HUES64 (cell line): ENCODE measurements around the gene NAA80. TPM values are rescaled to one million over a fixed set of nuclear protein-coding genes. Genes with fewer than 3 reads are reported as not detected.

Experiments used
- H3K27ac ChIP-seq: 2 replicates; pipeline ENCODE4 v1.7.0; 2013; ENCODE audit warnings: low read depth, low read length, inconsistent platforms
- H3K27me3 ChIP-seq: 2 replicates; pipeline ENCODE4 v1.6.1; 2013; ENCODE audit warnings: mild to moderate bottlenecking, low read length; ENCODE audit not compliant: insufficient read depth
- H3K36me3 ChIP-seq: 2 replicates; pipeline ENCODE4 v1.6.1; 2013; ENCODE audit warnings: mild to moderate bottlenecking, low read length; ENCODE audit not compliant: insufficient read depth
- H3K4me1 ChIP-seq: 2 replicates; pipeline ENCODE4 v1.6.1; 2013; ENCODE audit warnings: mild to moderate bottlenecking, low read length, moderate library complexity; ENCODE audit not compliant: insufficient read depth
- H3K4me3 ChIP-seq: 2 replicates; pipeline ENCODE4 v1.5.1; 2013; ENCODE audit warnings: mild to moderate bottlenecking, low read length, moderate library complexity
- H3K9ac ChIP-seq: 2 replicates; pipeline ENCODE4 v1.6.1; 2013; ENCODE audit warnings: mild to moderate bottlenecking, low read depth, low read length
- H3K9me3 ChIP-seq: 2 replicates; pipeline ENCODE4 v1.6.1; 2013; ENCODE audit warnings: low read depth, low read length; ENCODE audit not compliant: insufficient read depth
- WGBS: fragments of 150-250, 120-280 bp; methylation state at CpG from one replicate; pipeline ENCODE4 v1.1.7; 2013; ENCODE audit warnings: missing lambda C conversion rate; 5-methylcytosine and 5-hydroxymethylcytosine counted together
- polyA plus RNA-seq, 2 experiments: library from polyadenylated mRNA; stranded (reverse); fragments of 50-300 nt; gene quantifications; one replicate each; pipeline ENCODE4 v1.2.3, GENCODE V29; 2013

The NAA80 gene, protein sequence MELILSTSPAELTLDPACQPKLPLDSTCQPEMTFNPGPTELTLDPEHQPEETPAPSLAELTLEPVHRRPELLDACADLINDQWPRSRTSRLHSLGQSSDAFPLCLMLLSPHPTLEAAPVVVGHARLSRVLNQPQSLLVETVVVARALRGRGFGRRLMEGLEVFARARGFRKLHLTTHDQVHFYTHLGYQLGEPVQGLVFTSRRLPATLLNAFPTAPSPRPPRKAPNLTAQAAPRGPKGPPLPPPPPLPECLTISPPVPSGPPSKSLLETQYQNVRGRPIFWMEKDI
- polyA plus RNA-seq (2013, experiment 1 of 2), result 4.2 TPM
- polyA plus RNA-seq (2013, experiment 2 of 2), result 10.5 TPM

DNA sequence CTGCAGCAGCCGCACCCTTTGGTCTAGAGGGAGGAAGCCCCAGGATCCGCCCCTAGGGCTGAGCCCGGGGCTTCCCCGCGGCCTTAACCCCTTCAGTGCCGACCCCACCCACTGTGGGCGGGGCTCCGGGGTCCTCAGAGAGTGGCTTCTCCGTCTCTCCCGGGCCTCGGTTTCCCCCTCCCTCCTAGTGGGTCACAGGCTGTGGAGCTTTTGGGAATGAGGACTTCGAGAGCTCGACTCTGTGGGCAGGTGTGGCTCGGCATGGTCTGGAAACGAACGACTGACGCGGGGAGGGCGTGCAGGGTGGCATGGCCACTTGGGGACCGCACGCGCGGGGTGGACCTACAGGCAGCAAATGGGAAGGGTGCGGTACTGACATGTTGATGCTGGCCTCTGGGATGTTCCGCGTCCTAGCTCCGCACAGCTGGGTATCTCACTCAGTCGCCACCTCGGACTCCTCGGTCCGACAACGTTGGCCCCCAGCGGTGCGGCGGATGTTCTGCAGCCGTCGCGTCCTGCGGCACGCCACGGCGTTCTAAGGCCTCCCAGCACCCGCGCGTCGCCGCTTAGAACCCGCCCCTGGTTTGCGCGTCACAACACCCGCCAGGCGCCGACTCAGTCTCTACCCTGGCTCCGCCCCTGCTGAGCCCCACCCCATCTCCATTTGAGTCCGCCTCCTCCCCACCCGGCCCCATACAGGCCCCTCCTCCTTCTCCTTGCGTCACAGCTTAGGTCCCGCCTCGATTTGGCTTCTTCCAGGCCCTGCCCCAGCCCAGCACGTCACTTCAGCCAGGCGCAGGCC lies at the start of gene NAA80, which contains the start of gene HYAL3:
Gene NAA80 (minus strand): TSS at position 570 of the 802 bp plus-strand sequence. CDS start 1,942 bp downstream, outside the sequence.
Gene HYAL3 (minus strand): TSS at position 570 of the 802 bp plus-strand sequence. CDS start 3,803 bp downstream, outside the sequence.
- no peaks in the 10 kb centered on the region for H3K27me3 ChIP-seq
- under 1% methylated on average over 61 of the region's 61 CpGs for WGBS
- no peaks in the 10 kb centered on the region for H3K36me3 ChIP-seq
- H3K27ac ChIP-seq, result peak within 1 kb of the TSS; percentile 63; the same call in 1 of the 2 replicates
- H3K9me3 ChIP-seq, result no peaks in the 10 kb centered on the region
- H3K4me3 ChIP-seq, result peak within 1 kb of the TSS; percentile 91
- H3K4me1 ChIP-seq, result peaks cover 12% of the 10 kb centered on the region; the same call in 1 of the 2 replicates
- peak within 1 kb of the TSS; percentile 73 for H3K9ac ChIP-seq

DNA sequence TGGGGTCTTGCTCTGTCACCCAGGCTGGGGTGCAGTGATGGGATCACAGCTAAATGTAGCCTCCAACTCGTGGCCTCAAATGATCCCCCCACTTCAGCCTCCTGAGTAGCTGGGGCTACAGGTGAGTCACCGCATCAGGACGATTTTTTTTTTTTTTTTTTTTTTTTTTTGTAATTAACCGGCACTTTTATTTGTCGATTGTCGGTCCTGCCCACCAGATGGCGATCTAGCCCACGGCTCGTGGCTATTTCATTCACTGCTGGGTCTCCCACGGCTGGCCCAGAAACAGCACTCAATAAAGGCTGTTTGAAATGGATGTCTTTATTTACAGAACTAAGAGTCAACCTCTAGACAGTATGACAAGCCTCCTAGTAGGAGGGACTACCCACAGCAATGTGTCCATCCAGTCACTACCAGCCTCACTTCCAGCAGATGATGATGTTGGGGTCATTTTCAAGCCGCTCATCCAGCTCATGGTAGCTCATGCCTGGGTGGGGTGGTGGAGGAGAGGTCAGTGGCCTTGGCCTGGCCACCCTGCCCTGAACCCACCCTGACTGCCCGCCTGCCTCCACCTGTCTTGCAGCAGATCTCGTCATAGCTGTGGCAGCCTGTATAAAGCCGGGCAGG lies 48.1 kb upstream of the NAA80 start:
- Histone ChIP-seq H3K27ac (no peak overlapping the region), H3K27me3 (peaks cover 30% of the 10 kb centered on the region), H3K4me1 (peaks cover 3% of the 10 kb centered on the region; the same call in 1 of the 2 replicates), H3K4me3 (no peak overlapping the region), H3K36me3 (peaks cover 7% of the 10 kb centered on the region), H3K9ac (no peak overlapping the region), H3K9me3 (no peaks in the 10 kb centered on the region)
- WGBS, result 36% methylated on average over 12 of the region's 14 CpGs

DNA sequence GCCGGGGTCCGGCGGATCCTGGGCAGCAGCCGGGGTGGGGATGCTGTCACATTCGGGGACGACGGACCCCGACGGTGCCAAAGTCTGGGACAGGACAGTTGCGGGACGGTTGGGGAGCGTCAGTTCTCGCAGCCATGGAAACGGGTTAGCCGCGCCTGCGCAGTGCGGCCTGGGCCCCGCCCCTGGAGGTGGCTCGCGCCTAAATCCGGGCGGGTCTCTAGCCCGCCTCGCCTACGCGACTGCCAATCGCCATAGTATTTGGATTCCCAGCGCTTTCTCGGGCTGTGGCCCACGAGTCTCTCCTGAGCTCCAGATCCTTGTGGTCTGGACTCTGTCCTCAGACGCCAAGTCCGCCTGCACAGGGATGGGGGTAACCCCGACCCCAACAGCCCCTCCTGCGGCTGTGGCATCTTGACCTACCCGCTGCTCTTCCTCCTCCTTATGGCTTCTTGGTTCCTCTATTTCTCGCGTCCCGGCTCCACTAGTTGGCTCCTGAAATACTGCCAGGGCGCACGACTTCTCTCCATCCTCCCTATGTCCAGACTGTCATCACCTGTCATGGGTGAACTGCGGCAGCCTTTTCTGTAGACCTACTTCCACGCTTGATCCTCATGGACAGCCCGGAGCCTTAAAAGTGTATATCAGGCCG lies 46.5 kb upstream of the NAA80 start, which contains the start of gene ZMYND10:
Gene ZMYND10 (minus strand): TSS at position 147 of the 649 bp plus-strand sequence. CDS start 153 bp downstream, outside the sequence.
- Histone ChIP-seq H3K36me3 (peaks cover 7% of the 10 kb centered on the region), H3K27ac (no peak within 1 kb of the TSS)

DNA sequence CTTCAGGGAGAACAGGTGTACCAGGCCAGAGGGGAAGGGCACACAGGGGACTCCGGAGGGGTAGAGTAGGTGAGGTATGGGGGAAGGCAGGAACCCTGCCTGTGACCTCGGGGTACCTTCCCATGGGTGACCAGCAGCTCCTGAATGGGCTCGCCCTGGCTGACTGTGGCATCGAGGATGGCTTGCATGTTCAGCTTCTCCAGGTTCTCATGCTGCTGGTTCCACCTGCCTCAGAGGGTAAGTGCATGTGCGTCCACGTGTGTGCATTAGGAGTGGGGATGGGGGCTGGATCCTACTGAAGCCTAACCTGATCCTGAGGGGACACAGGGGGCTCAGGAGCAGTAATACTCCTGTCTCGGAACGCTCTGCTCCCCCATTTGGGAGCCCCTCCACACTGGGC lies 45.8 kb upstream of the NAA80 start:
- Histone ChIP-seq H3K4me1 (0 out of 2 replicates have a peak, but pooled peaks cover 2% of the 10 kb centered on the region), H3K4me3 (peak overlapping the region; percentile 56), H3K27ac (no peak overlapping the region), H3K36me3 (peaks cover 7% of the 10 kb centered on the region), H3K9me3 (no peaks in the 10 kb centered on the region), H3K9ac (no peak overlapping the region), H3K27me3 (peaks cover 53% of the 10 kb centered on the region)
- 61% methylated on average over 8 of the region's 8 CpGs for WGBS

More for the DNA sequence above, 46.5 kb upstream of the NAA80 start, which contains the start of gene ZMYND10:
- Histone ChIP-seq H3K4me1 (no peaks in the 10 kb centered on the region), H3K27me3 (peaks cover 46% of the 10 kb centered on the region), H3K9ac (no peak within 1 kb of the TSS; the same call in 1 of the 2 replicates), H3K9me3 (no peaks in the 10 kb centered on the region), H3K4me3 (peak within 1 kb of the TSS; percentile 56)
- WGBS, result 11% methylated on average over 45 of the region's 45 CpGs

DNA sequence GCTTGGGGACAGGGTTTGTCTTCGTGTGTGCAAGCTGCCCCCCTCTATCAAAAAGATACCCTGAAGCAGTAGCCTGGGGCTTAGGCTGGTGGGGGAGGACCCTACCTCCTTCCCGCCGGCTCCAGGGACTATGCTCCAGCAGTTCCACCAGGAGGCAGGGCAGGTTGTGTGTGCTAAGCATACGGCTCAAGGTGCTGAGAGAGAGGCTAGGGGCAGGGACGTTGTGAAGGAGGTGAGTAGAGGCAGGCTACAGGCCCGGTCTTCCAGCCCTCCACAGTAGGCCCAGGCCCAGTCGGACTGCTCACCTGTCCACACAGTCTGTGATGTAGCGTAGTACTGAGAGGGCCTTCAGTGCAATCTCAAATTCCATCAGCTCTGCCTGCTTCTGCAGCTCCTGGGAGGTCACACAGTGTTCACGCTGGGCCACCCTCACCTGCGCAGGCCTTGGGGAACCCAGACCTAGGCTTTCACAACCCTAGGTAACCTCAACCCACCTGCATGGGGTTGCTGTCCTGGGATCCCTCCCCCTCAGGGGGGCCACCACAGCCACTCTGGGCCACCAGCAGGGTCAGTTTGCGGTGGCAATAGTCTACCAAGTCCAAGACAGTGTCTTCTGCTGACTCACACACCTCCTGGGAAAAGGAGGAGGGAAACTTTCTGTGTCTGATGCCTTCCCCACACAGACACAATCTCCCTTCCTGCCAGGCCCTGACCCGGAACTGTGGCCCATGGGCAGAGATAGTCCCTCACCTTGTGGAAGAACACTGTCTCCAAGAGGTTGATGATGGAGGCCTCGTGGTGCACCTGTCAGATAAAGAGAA lies 43.8 kb upstream of the NAA80 start:
- no peaks in the 10 kb centered on the region for H3K36me3 ChIP-seq
- H3K9me3 ChIP-seq, result no peaks in the 10 kb centered on the region
- no peak overlapping the region for H3K4me3 ChIP-seq
- 67% methylated on average over 13 of the region's 13 CpGs for WGBS
- H3K27me3 ChIP-seq, result peaks cover 72% of the 10 kb centered on the region
- H3K9ac ChIP-seq, result no peak overlapping the region
- H3K4me1 ChIP-seq, result 0 out of 2 replicates have a peak, but pooled peaks cover 6% of the 10 kb centered on the region
- no peak overlapping the region for H3K27ac ChIP-seq

DNA sequence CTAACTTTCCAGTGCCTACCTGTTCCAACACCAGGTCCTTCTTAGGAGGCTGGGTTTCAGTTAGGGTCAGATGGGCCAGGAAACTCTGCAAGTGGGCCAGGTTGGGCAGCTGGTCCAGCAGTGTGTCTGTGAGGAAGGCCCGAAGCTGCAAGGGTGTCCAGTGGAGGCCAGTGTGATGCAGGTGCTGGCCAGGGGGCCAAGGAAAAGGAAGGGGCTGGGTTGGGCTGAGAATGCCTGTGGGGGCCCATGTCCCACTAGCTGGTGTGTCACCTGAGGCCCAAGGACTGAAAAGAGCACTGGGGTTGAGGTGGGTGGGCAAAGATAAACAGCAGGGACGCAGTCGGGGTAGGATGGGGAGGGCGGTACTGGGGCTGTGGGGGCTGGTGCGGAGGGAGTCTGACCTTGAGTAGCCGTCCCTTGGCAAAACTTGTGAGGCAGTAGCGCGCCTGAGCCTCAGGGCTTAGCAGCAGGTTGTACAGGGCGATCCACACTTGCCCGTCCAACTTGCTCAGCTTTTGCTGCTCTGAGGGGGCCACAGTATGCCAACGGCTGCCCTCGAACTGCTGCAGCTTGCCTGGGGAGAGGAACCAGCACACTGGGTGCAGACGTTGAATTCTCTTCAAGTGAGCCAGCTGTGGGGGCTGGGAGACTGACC lies 42.9 kb upstream of the NAA80 start:
- H3K9me3 ChIP-seq, result no peaks in the 10 kb centered on the region
- H3K4me1 ChIP-seq, result 0 out of 2 replicates have a peak, but pooled peaks cover 6% of the 10 kb centered on the region
- H3K36me3 ChIP-seq, result no peaks in the 10 kb centered on the region
- no peak overlapping the region for H3K9ac ChIP-seq
- H3K27me3 ChIP-seq, result peaks cover 73% of the 10 kb centered on the region
- no peak overlapping the region for H3K27ac ChIP-seq
- no peak overlapping the region for H3K4me3 ChIP-seq
- WGBS, result 92% methylated on average over 13 of the region's 13 CpGs

DNA sequence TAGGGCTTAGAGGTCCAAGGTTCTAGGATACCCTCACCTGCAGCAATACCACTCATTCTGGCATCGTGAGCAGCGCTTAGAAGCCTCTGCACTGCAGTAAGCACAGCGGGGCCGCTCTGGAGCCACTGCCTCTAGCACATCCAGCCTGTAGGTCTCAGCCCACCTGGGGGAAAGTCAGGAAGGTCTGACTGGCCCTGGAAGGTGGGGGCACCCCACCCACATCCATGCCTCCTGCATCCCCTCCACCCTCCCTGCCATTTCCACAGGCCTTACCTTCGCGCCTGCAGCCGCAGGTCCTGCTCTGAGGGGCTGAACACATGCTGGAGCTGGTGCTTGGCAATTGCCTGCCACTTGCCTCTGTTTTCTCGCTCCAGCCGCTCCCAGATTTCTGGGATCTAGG lies 42.3 kb upstream of the NAA80 start:
- no peak overlapping the region for H3K4me3 ChIP-seq
- 0 out of 2 replicates have a peak, but pooled peaks cover 6% of the 10 kb centered on the region for H3K4me1 ChIP-seq
- peaks cover 72% of the 10 kb centered on the region for H3K27me3 ChIP-seq
- no peaks in the 10 kb centered on the region for H3K36me3 ChIP-seq
- no peak overlapping the region for H3K27ac ChIP-seq
- 90% methylated on average over 9 of the region's 9 CpGs for WGBS
- H3K9ac ChIP-seq, result no peak overlapping the region
- no peaks in the 10 kb centered on the region for H3K9me3 ChIP-seq

DNA sequence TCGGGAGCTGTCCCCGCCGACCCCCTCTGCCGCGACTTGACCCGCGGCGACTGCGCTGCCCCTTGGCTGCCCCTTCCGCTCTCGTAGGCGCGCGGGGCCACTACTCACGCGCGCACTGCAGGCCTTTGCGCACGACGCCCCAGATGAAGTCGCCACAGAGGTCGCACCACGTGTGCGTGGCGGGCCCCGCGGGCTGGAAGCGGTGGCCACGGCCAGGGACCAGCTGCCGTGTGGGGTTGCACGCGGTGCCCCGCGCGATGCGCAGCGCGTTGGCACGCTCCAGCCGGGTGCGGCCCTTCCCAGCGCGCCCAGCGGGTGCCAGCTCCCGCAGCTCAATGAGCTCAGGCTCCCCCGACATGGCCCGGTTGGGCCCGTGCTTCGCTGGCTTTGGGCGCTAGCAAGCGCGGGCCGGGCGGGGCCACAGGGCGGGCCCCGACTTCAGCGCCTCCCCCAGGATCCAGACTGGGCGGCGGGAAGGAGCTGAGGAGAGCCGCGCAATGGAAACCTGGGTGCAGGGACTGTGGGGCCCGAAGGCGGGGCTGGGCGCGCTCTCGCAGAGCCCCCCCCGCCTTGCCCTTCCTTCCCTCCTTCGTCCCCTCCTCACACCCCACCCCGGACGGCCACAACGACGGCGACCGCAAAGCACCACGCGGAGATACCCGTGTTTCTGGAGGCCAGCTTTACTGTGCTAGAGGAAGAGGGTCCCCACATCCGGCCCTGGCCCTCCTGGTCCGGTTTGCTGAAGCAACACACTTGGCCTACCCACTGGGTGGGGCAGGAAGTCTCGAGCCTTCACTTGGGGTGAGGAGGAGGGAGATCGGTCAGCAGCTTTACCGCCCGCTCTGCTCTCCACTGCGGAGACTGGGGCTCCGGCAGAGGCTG lies 41.5 kb upstream of the NAA80 start, which contains the start of gene RASSF1:
Gene RASSF1 (minus strand): TSS at position 389 of the 882 bp plus-strand sequence. CDS start 31 bp downstream, at position 358.
- peak within 1 kb of the TSS; percentile 57 for H3K4me3 ChIP-seq
- 0 out of 2 replicates have a peak, but pooled peaks cover 12% of the 10 kb centered on the region for H3K4me1 ChIP-seq
- H3K9ac ChIP-seq, result peak within 1 kb of the TSS; percentile 39; the same call in 1 of the 2 replicates
- WGBS, result 8% methylated on average over 85 of the region's 85 CpGs
- no peak within 1 kb of the TSS for H3K27ac ChIP-seq
- peaks cover 64% of the 10 kb centered on the region for H3K27me3 ChIP-seq
- no peaks in the 10 kb centered on the region for H3K36me3 ChIP-seq
- no peaks in the 10 kb centered on the region for H3K9me3 ChIP-seq

DNA sequence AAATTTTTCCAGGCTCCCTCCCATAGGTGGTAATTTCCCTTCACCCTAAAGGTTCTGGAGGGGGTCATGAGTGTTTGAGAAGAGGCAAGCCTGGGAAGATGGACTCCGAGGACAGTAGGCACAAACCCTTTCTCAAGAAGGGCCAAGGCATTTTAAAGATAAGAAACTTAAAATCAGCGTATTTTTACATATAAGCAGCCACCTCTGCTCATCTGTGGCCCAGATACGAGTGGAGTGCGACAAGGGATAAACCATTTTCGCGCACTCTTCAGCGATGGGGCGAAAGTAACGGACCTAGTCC lies 40.9 kb upstream of the NAA80 start:
- H3K9ac ChIP-seq, result no peak overlapping the region; the same call in 1 of the 2 replicates
- peak overlapping the region; percentile 57 for H3K4me3 ChIP-seq
- H3K9me3 ChIP-seq, result no peaks in the 10 kb centered on the region
- WGBS, result 26% methylated on average over 9 of the region's 9 CpGs
- H3K4me1 ChIP-seq, result 0 out of 2 replicates have a peak, but pooled peaks cover 12% of the 10 kb centered on the region
- H3K36me3 ChIP-seq, result no peaks in the 10 kb centered on the region
- peaks cover 59% of the 10 kb centered on the region for H3K27me3 ChIP-seq
- H3K27ac ChIP-seq, result no peak overlapping the region
